HepG2 (cell line): ENCODE data around the gene UTRN. TPM values are rescaled to one million over a fixed set of nuclear protein-coding genes. Genes with fewer than 3 reads are reported as not detected.
A peak's percentile ranks its signal among the peaks of the same experiment; 100 is the strongest.

Experiments
- ATAC-seq: fragments of 200-7000 bp; cut with Tn5 transposase; 3 replicates; pipeline ENCODE4 v1.9.1; 2020; ENCODE audit warnings: mild to moderate bottlenecking, moderate library complexity
- BruUV-seq: library from RNA; stranded (reverse); fragments of 400-500 nt; replicated peaks from 2 replicates; lab custom pipeline; 2021; lab: Mats Ljungman, UMichigan
- CTCF ChIA-PET: fragments of 300-600 bp; formaldehyde crosslinking; extraction: SDS; loops from one replicate; lab custom pipeline; 2021; ENCODE audit warnings: low total read pairs, inconsistent platforms, low intra/inter-chr PET ratio; lab: Yijun Ruan, JAX
- POLR2A ChIA-PET: fragments of 350-600 bp; sonication (Branson Sonifier 250); formaldehyde crosslinking; loops from one replicate; lab custom pipeline; 2020; ENCODE audit warnings: antibody characterized with exemption, inconsistent platforms; lab: Yijun Ruan, JAX
- DNase-seq: peaks from one replicate; pipeline ENCODE4 v3.0.0-alpha.2; 2015; ENCODE audit warnings: low spot score
- FAIRE-seq: peaks from 3 replicates; lab custom pipeline; 2011; peaks lifted over from hg19 to GRCh38; lab: Jason Lieb, UNC
- H2AFZ ChIP-seq: one replicate; pipeline ENCODE4 v1.6.1; 2011; ENCODE audit warnings: low read length, inconsistent platforms
- H3K27ac ChIP-seq: fragments of 300-600 bp; 3 replicates; pipeline ENCODE4 v1.8.0; 2011; ENCODE audit warnings: mixed run types, mild to moderate bottlenecking, mixed read lengths, low read length, inconsistent platforms; ENCODE audit not compliant: insufficient read depth; ENCODE audit errors: extremely low read length
- H3K27me3 ChIP-seq, 2 experiments: fragments of 200-600 bp in 1 of 2; 2 replicates in 1 of 2; 3 replicates in 1 of 2; pipeline versions ENCODE4 v1.6.0 to v1.8.0; 2011; ENCODE audit warnings: low read length in 2 of 2, mild to moderate bottlenecking in 2 of 2, moderate library complexity in 2 of 2, inconsistent platforms in 1 of 2; ENCODE audit not compliant: insufficient read depth in 2 of 2, control insufficient read depth in 1 of 2
- H3K36me3 ChIP-seq, 2 experiments: fragments of 200-600 bp in 1 of 2; replicated peaks in 1 of 2; 2 replicates in 1 of 2; 3 replicates in 1 of 2; pipeline versions ENCODE4 v1.5.1 to v1.8.0; 2011; ENCODE audit warnings: low read length in 2 of 2, inconsistent platforms in 1 of 2; ENCODE audit not compliant: insufficient read depth in 2 of 2, control insufficient read depth in 1 of 2
- H3K4me1 ChIP-seq: 2 replicates; pipeline ENCODE4 v1.5.1; 2012; ENCODE audit warnings: low read length, inconsistent platforms; ENCODE audit not compliant: insufficient read depth
- H3K4me2 ChIP-seq: 2 replicates; pipeline ENCODE4 v1.6.0; 2011; ENCODE audit warnings: low read depth, low read length, inconsistent platforms
- H3K4me3 ChIP-seq, 3 experiments: fragments of 200-600 bp in 1 of 3; sonication (generic), shearing (Covaris generic) in 1 of 3; replicated peaks in 1 of 3; 2 replicates each; pipeline ENCODE4 v1.5.1; 2011 to 2016; ENCODE audit warnings: low read length in 3 of 3, inconsistent platforms in 2 of 3, low read depth in 2 of 3, mild to moderate bottlenecking in 2 of 3, control low read depth in 1 of 3, mixed read lengths in 1 of 3; ENCODE audit not compliant: insufficient read depth in 1 of 3
- H3K79me2 ChIP-seq: one replicate; pipeline ENCODE4 v1.6.1; 2011; ENCODE audit warnings: low read length, inconsistent platforms; ENCODE audit not compliant: insufficient read depth
- H3K9ac ChIP-seq: 2 replicates; pipeline ENCODE4 v1.6.0; 2011; ENCODE audit warnings: mild to moderate bottlenecking, low read depth, low read length, inconsistent platforms; ENCODE audit not compliant: insufficient read depth
- H3K9me3 ChIP-seq: 2 replicates; pipeline ENCODE4 v1.5.1; 2012; ENCODE audit warnings: mild to moderate bottlenecking, low read length
- H4K20me1 ChIP-seq: 2 replicates; pipeline ENCODE4 v1.6.0; 2011; ENCODE audit warnings: inconsistent platforms, mild to moderate bottlenecking, low read length, moderate library complexity; ENCODE audit not compliant: insufficient read depth
- ARID2 ChIP-seq: sonication (generic); formaldehyde crosslinking; IDR thresholded peaks from 2 replicates; pipeline ENCODE4 v1.8.1; 2022; ENCODE audit warnings: mild to moderate bottlenecking, missing genetic modification reagents, borderline replicate concordance
- CREM ChIP-seq, 2 experiments: sonication (generic) in 1 of 2; formaldehyde crosslinking in 1 of 2; IDR thresholded peaks; 2 replicates each; pipeline versions ENCODE4 v1.4.0 to v1.6.1; 2016 to 2020; ENCODE audit warnings: antibody characterized with exemption in 1 of 2, mild to moderate bottlenecking in 1 of 2, missing genetic modification reagents in 1 of 2
- GATAD2A ChIP-seq: IDR thresholded peaks from 2 replicates; pipeline ENCODE4 v1.6.1; 2016
- HDAC2 ChIP-seq: sonication (generic); formaldehyde crosslinking; IDR thresholded peaks from 2 replicates; pipeline ENCODE4 v1.4.0; 2020; ENCODE audit warnings: missing genetic modification reagents
- HMGXB4 ChIP-seq, 2 experiments: sonication (generic) in 1 of 2; formaldehyde crosslinking in 1 of 2; IDR thresholded peaks; 2 replicates each; pipeline versions ENCODE4 v1.4.0 to v1.6.1; 2018 to 2020; ENCODE audit warnings: missing genetic modification reagents in 2 of 2, borderline replicate concordance in 1 of 2, low read depth in 1 of 2, mild to moderate bottlenecking in 1 of 2, missing biosample characterization in 1 of 2
- MNT ChIP-seq: fragments of 450-650 bp; IDR thresholded peaks from 2 replicates; pipeline ENCODE4 v1.6.1; 2016
- PAX8 ChIP-seq: sonication (generic); formaldehyde crosslinking; IDR thresholded peaks from 2 replicates; pipeline ENCODE4 v1.8.0; 2022; ENCODE audit warnings: mild to moderate bottlenecking, missing genetic modification reagents, borderline replicate concordance
- RXRB ChIP-seq: IDR thresholded peaks from 2 replicates; pipeline ENCODE4 v1.6.1; 2016; ENCODE audit warnings: borderline replicate concordance, missing genetic modification reagents, missing compliant biosample characterization
- STAT6 ChIP-seq: sonication (generic); formaldehyde crosslinking; IDR thresholded peaks from 2 replicates; pipeline ENCODE4 v1.4.0; 2020; ENCODE audit warnings: missing genetic modification reagents, mild to moderate bottlenecking, borderline replicate concordance
- TEAD2 ChIP-seq: sonication (generic); formaldehyde crosslinking; IDR thresholded peaks from 2 replicates; pipeline ENCODE4 v1.9.0; 2021; ENCODE audit warnings: missing genetic modification reagents
- ZBED4 ChIP-seq: sonication (generic); formaldehyde crosslinking; IDR thresholded peaks from 2 replicates; pipeline ENCODE4 v1.4.0; 2020; ENCODE audit warnings: missing genetic modification reagents, borderline replicate concordance
- ZNF12 ChIP-seq: sonication (generic); formaldehyde crosslinking; IDR thresholded peaks from 2 replicates; pipeline ENCODE4 v1.5.0; 2020; ENCODE audit warnings: missing genetic modification reagents
- ZNF329 ChIP-seq: sonication (generic); formaldehyde crosslinking; IDR thresholded peaks from 2 replicates; pipeline ENCODE4 v1.9.0; 2021; ENCODE audit warnings: low read depth, mild to moderate bottlenecking, missing genetic modification reagents
- WGBS: methylation state at CpG from one replicate; pipeline ENCODE4 v1.1.6; 2017; ENCODE audit warnings: low lambda C conversion rate; 5-methylcytosine and 5-hydroxymethylcytosine counted together
- in situ Hi-C: cut with HindIII; loops from 2 replicates; pipeline ENCODE4 v1.10.0; 2017; ENCODE audit warnings: low pct_unique_long_range_greater_than_20kb; ENCODE audit not compliant: extremely low pct_ligation_motif_present
- intact Hi-C: fragments of 100-400 bp; cut with micrococcal nuclease; formaldehyde crosslinking; loops from one replicate; pipeline ENCODE4 v1.10.0; 2022; ENCODE audit not compliant: unreplicated experiment
- polyA plus RNA-seq, 8 experiments: library from polyadenylated mRNA; depleted of rRNA in 3 of 8; stranded (reverse) in 7 of 8; unstranded in 1 of 8; fragments of >200 nt; fragmentation: Illumina TruSeq in 4 of 8; extraction: Trizol in 4 of 8; gene quantifications; 2 replicates each; pipeline versions ENCODE4 v1.2.1 to v1.2.3, GENCODE V29; 2011 to 2016; ENCODE audit warnings: low read depth in 4 of 8, missing spikeins in 1 of 8, mixed read lengths in 1 of 8; ENCODE audit not compliant: insufficient read depth in 1 of 8
- total RNA-seq, 5 experiments: library from RNA; depleted of rRNA; stranded (reverse); fragments of >200 nt; fragmentation: Illumina TruSeq; extraction: Trizol; gene quantifications; 2 replicates each; pipeline ENCODE4 v1.2.3, GENCODE V29; 2016; ENCODE audit warnings: low read depth in 1 of 5

UTRN gene
- total and polyA plus RNA-seq, 2 of the 13 experiments (the other 11 are each of a cell fraction or from before 2014, with no cell fraction given) = 102 to 116 TPM

GRCh38 chr6:144265061-144265357, 20.1 kb upstream of the UTRN start:
- POLR2A ChIA-PET = interaction anchor here (0.8 to 3.0 kb wide), 4 partner anchors 19 to 79 kb away, joined by 3 to 21 read pairs (median 4); partner anchors contain the start of gene UTRN
- peak; percentile 71 for DNase-seq
- BruUV-seq = no TSS peak
- TF ChIP-seq ARID2 (CRISPR knock-in tag) (no peak), CREM (IDR thresholded peaks at IDR 0.05) (peak; percentile 37; the same call in 1 of the 2 replicates), CREM (CRISPR knock-in tag; IDR thresholded peaks at IDR 0.05) (no peak), MNT (no peak), ZNF12 (CRISPR knock-in tag) (peak; percentile 14; the same call in 1 of the 2 replicates), ZBED4 (CRISPR knock-in tag) (peak; percentile 47; the same call in 1 of the 2 replicates), HDAC2 (CRISPR knock-in tag) (peak; percentile 50; the same call in 1 of the 2 replicates), ZNF329 (no peak), PAX8 (CRISPR knock-in tag) (no peak), RXRB (CRISPR knock-in tag) (0 out of 2 replicates have a peak, but pooled peaks have one; percentile 7), TEAD2 (CRISPR knock-in tag) (no peak), HMGXB4 (CRISPR knock-in tag; IDR thresholded peaks at IDR 0.05; ENCODE audit: borderline replicate concordance in 1 of 2, low read depth in 1 of 2) (0 out of 4 replicates have a peak, but pooled peaks of 1 of the 2 experiments have one; percentile 26), GATAD2A (CRISPR knock-in tag) (peak; percentile 56; the same call in 1 of the 2 replicates), STAT6 (no peak)

More at GRCh38 chr6:144265061-144265357, 20.1 kb upstream of the UTRN start:
- Histone ChIP-seq H3K27ac (peak overlapping the region; percentile 42), H3K4me1 (peaks cover 51% of the 10 kb centered on the region), H3K79me2 (no peaks in the 10 kb centered on the region), H2AFZ (no peak overlapping the region), H3K4me2 (peak overlapping the region; percentile 80), H3K9me3 (no peaks in the 10 kb centered on the region), H3K9ac (peak overlapping the region; percentile 12), H3K4me3 (peak overlapping the region; percentile 34 to 51 (median 51)), H3K27me3 (no peaks in the 10 kb centered on the region), H4K20me1 (no peaks in the 10 kb centered on the region), H3K36me3 (no peaks in the 10 kb centered on the region)
- ATAC-seq (peak; percentile 86), FAIRE-seq (peak; percentile 23)
- in situ Hi-C loops (no loop called here), intact Hi-C loops (loop anchor here (2.0 kb wide), 1 partner anchor 22 kb away; no protein-coding TSS in a partner anchor)
- WGBS = 0% methylated on average over 4 of the region's 4 CpGs
- CTCF ChIA-PET = no interaction called here
